ENCODE measurements around the gene CA5A.
A peak's percentile ranks its signal among the peaks of the same experiment; 100 is the strongest.
"Not testable (repeated sequence)": the region's sequence is repeated elsewhere in the genome, so short reads cannot be mapped to it uniquely, and the experiment has no call there.

Gene CA5A

GRCh38 chr16:87933140-87933495, 3.2 kb downstream of the CA5A start:
- in situ Hi-C loops (cut with HindIII; ENCODE audit: low pct_unique_long_range_greater_than_20kb, low sequenced_read_pairs): no loop called here

GRCh38 chr16:87932475-87933139, 3.7 kb downstream of the CA5A start:
- DNase-seq (ENCODE audit: low read depth in 1 of 2, low spot score in 1 of 2): peak in 1 of 2 experiments; percentile 43
- in situ Hi-C loops (cut with HindIII; ENCODE audit: low pct_unique_long_range_greater_than_20kb, low sequenced_read_pairs): not testable (repeated sequence)

More at GRCh38 chr16:87933140-87933495, 3.2 kb downstream of the CA5A start:
- no peak for TF ChIP-seq JUND (IDR thresholded peaks at IDR 0.05; ENCODE audit: low read depth)
- no peak for DNase-seq (ENCODE audit: low read depth in 1 of 2, low spot score in 1 of 2)

GRCh38 chr16:87931504-87931903, 4.8 kb downstream of the CA5A start:
- in situ Hi-C loops (cut with HindIII; ENCODE audit: low pct_unique_long_range_greater_than_20kb, low sequenced_read_pairs): no loop called here
- no peak for TF ChIP-seq JUND (IDR thresholded peaks at IDR 0.05; ENCODE audit: low read depth)
- DNase-seq (ENCODE audit: low read depth in 1 of 2, low spot score in 1 of 2): no peak

- DNase-seq (ENCODE audit: low read depth in 1 of 2, low spot score in 1 of 2): peak in 1 of 2 experiments; percentile 42
- TF ChIP-seq JUND (IDR thresholded peaks at IDR 0.05; ENCODE audit: low read depth): no peak
- in situ Hi-C loops (cut with HindIII; ENCODE audit: low pct_unique_long_range_greater_than_20kb, low sequenced_read_pairs): no loop called here
Measured at GRCh38 chr16:87930456-87930855, 5.9 kb downstream of the CA5A start.

- no peak for DNase-seq (ENCODE audit: low read depth in 1 of 2, low spot score in 1 of 2)
- in situ Hi-C loops (cut with HindIII; ENCODE audit: low pct_unique_long_range_greater_than_20kb, low sequenced_read_pairs): no loop called here
- no peak for TF ChIP-seq JUND (IDR thresholded peaks at IDR 0.05; ENCODE audit: low read depth)
Measured at GRCh38 chr16:87929986-87930385, 6.3 kb downstream of the CA5A start.

GRCh38 chr16:87927195-87927562, 9.2 kb downstream of the CA5A start:
- no peak for DNase-seq (ENCODE audit: low read depth in 1 of 2, low spot score in 1 of 2)
- in situ Hi-C loops (cut with HindIII; ENCODE audit: low pct_unique_long_range_greater_than_20kb, low sequenced_read_pairs): no loop called here
- TF ChIP-seq JUND (IDR thresholded peaks at IDR 0.05; ENCODE audit: low read depth): no peak

GRCh38 chr16:87926246-87927194, 9.8 kb downstream of the CA5A start:
- no peak for DNase-seq (ENCODE audit: low read depth in 1 of 2, low spot score in 1 of 2)
- no peak for TF ChIP-seq JUND (IDR thresholded peaks at IDR 0.05; ENCODE audit: low read depth)
- in situ Hi-C loops (cut with HindIII; ENCODE audit: low pct_unique_long_range_greater_than_20kb, low sequenced_read_pairs): no loop called here

- no peak for TF ChIP-seq JUND (IDR thresholded peaks at IDR 0.05; ENCODE audit: low read depth)
- in situ Hi-C loops (cut with HindIII; ENCODE audit: low pct_unique_long_range_greater_than_20kb, low sequenced_read_pairs): no loop called here
- DNase-seq (ENCODE audit: low read depth in 1 of 2, low spot score in 1 of 2): peak; percentile 91 to 95
Measured at GRCh38 chr16:87924811-87925670, 11.3 kb downstream of the CA5A start.

GRCh38 chr16:87924041-87924810, 12.1 kb downstream of the CA5A start:
- no peak for TF ChIP-seq JUND (IDR thresholded peaks at IDR 0.05; ENCODE audit: low read depth)
- in situ Hi-C loops (cut with HindIII; ENCODE audit: low pct_unique_long_range_greater_than_20kb, low sequenced_read_pairs): no loop called here
- DNase-seq (ENCODE audit: low read depth in 1 of 2, low spot score in 1 of 2): no peak

GRCh38 chr16:87922250-87922871, 14.0 kb downstream of the CA5A start:
- DNase-seq (ENCODE audit: low read depth in 1 of 2, low spot score in 1 of 2): no peak
- no peak for TF ChIP-seq JUND (IDR thresholded peaks at IDR 0.05; ENCODE audit: low read depth)
- in situ Hi-C loops (cut with HindIII; ENCODE audit: low pct_unique_long_range_greater_than_20kb, low sequenced_read_pairs): no loop called here

GRCh38 chr16:87921236-87921773, 15.0 kb downstream of the CA5A start:
- DNase-seq (ENCODE audit: low read depth in 1 of 2, low spot score in 1 of 2): no peak
- no peak for TF ChIP-seq JUND (IDR thresholded peaks at IDR 0.05; ENCODE audit: low read depth)
- in situ Hi-C loops (cut with HindIII; ENCODE audit: low pct_unique_long_range_greater_than_20kb, low sequenced_read_pairs): no loop called here
